ENCODE data around the gene COL15A1. TPM values are rescaled to one million over a fixed set of nuclear protein-coding genes. Genes with fewer than 3 reads are reported as not detected.
A peak's percentile ranks its signal among the peaks of the same experiment; 100 is the strongest.

The COL15A1 gene
- total RNA-seq, 1 experiment from 2014 or later: 0.22 TPM

DNA sequence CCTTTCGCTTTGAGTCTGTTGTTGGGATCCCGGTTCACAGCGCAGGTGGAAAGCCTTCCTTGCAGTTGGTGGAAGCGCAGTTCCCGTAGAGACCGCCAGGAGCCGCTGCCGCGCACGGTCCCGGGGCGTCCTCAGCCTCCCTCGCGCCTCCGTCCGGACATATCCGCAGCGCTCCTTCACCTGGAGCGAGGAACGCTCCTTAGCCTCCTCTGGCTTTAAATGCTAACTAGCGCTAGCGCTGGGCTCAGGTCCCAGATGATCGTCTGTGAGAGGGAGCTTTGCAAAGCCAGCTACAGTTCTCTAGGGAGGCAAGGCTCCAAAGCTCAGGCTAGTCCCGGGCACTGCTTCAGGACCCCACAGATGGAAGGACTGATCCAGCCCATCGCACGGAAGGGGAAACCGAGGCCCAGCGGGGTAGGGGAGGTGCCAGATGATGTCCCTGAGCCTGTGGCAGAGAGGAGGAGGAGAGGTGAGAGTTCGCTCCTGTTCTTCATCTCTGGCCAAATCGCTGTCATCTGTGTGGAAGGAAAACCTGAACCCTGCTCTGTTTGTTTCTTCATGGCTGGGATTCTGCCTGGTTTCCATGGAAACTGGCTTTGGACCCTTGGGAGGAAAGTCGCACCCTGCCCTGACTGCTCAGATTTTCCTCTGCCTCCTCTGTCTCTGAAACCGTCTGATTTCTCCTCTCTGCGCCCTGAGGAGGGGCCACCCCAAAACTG, 31.4 kb downstream of the COL15A1 start (continued):
- TF ChIP-seq, protein P1, sequence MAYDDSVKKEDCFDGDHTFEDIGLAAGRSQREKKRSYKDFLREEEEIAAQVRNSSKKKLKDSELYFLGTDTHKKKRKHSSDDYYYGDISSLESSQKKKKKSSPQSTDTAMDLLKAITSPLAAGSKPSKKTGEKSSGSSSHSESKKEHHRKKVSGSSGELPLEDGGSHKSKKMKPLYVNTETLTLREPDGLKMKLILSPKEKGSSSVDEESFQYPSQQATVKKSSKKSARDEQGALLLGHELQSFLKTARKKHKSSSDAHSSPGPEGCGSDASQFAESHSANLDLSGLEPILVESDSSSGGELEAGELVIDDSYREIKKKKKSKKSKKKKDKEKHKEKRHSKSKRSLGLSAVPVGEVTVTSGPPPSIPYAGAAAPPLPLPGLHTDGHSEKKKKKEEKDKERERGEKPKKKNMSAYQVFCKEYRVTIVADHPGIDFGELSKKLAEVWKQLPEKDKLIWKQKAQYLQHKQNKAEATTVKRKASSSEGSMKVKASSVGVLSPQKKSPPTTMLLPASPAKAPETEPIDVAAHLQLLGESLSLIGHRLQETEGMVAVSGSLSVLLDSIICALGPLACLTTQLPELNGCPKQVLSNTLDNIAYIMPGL (CRISPR knock-in tag; IDR thresholded peaks at IDR 0.05): 0 out of 2 replicates have a peak, but pooled peaks have one; percentile 69

DNA sequence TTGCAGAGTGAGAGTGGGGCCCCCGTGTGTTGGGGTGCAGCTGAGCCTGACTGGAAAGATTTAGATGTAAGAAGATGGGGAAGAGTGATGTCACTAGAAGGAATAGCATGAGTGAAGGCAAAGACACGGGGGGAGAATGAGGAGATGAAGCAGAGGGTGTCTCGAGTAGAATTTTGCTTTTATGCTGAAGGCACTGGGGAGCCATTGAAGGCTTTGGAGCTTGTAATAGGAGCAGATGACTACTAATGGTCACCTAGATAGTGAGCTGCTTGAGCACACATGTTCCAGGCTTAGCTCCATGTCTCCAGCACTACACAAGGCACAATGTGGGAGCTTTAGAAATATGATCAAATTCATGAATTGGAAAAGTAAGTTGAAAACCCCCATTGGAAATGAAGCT, 32.1 kb downstream of the COL15A1 start:
- ChIA-PET CTCF (interaction anchor here (0.8 to 2.4 kb wide), 5 partner anchors 12 to 165 kb away, joined by 3 to 16 read pairs (median 6); no protein-coding TSS in a partner anchor), POLR2A (no interaction called here)
- Mint-ChIP-seq H3K36me3 (no peaks in the 10 kb centered on the region), H3K9me3 (no peaks in the 10 kb centered on the region), H3K4me1 (peaks cover 37% of the 10 kb centered on the region), H3K27me3 (ENCODE audit: low read depth) (peaks cover 33% of the 10 kb centered on the region), H3K27ac (no peak overlapping the region), H3K4me3 (no peak overlapping the region)
- TF ChIP-seq ZNF232 (CRISPR knock-in tag; IDR thresholded peaks at IDR 0.05): no peak
- TF ChIP-seq, protein P2, sequence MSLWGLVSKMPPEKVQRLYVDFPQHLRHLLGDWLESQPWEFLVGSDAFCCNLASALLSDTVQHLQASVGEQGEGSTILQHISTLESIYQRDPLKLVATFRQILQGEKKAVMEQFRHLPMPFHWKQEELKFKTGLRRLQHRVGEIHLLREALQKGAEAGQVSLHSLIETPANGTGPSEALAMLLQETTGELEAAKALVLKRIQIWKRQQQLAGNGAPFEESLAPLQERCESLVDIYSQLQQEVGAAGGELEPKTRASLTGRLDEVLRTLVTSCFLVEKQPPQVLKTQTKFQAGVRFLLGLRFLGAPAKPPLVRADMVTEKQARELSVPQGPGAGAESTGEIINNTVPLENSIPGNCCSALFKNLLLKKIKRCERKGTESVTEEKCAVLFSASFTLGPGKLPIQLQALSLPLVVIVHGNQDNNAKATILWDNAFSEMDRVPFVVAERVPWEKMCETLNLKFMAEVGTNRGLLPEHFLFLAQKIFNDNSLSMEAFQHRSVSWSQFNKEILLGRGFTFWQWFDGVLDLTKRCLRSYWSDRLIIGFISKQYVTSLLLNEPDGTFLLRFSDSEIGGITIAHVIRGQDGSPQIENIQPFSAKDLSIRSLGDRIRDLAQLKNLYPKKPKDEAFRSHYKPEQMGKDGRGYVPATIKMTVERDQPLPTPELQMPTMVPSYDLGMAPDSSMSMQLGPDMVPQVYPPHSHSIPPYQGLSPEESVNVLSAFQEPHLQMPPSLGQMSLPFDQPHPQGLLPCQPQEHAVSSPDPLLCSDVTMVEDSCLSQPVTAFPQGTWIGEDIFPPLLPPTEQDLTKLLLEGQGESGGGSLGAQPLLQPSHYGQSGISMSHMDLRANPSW (CRISPR knock-in tag; conservative IDR thresholded peaks at IDR 0.05; ENCODE audit: low read depth): no peak
- TF ChIP-seq ZBTB21 (CRISPR knock-in tag; IDR thresholded peaks at IDR 0.05; ENCODE audit: borderline replicate concordance): no peak
- no peak for DNase-seq (ENCODE audit: low spot score)
- no peak for ATAC-seq

DNA sequence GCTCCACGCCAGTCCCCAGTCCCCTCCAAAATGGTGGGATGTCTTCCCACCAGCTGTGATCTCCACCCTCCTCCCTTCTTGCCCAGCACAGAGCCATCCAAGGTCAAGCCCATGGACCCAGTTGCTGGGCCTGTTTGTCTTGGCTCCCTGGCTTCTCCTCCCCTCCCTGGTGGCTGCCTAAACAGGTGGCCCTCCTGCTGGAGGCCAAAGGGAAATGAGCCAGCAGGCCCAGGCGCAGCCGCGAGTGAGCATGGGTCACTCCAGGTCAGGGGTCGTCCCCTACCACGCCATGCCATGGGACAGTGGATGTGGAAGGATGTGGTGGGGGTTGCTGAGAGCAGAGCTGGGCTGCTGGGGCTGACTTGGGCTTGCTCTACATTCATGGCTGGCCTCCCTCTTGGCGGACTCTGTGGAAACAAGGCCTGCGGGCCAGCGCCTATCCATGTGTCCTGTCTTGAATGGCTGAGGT, 33.6 kb downstream of the COL15A1 start:
- H3K36me3 Mint-ChIP-seq: no peaks in the 10 kb centered on the region
- peaks cover 33% of the 10 kb centered on the region for H3K27me3 Mint-ChIP-seq (ENCODE audit: low read depth)
- H3K4me3 Mint-ChIP-seq: no peak overlapping the region
- no peak for DNase-seq (ENCODE audit: low spot score)
- ChIA-PET CTCF (interaction anchor here (0.6 to 1.9 kb wide), 4 partner anchors 12 to 163 kb away, joined by 3 to 16 read pairs (median 6); no protein-coding TSS in a partner anchor), POLR2A (no interaction called here)
- peaks cover 27% of the 10 kb centered on the region for H3K4me1 Mint-ChIP-seq
- no peaks in the 10 kb centered on the region for H3K9me3 Mint-ChIP-seq
- no peak overlapping the region for H3K27ac Mint-ChIP-seq
- no peak for ATAC-seq
- no peak for TF ChIP-seq MXD4 (CRISPR knock-in tag; IDR thresholded peaks at IDR 0.05; ENCODE audit: borderline replicate concordance)
- TF ChIP-seq, protein P3, sequence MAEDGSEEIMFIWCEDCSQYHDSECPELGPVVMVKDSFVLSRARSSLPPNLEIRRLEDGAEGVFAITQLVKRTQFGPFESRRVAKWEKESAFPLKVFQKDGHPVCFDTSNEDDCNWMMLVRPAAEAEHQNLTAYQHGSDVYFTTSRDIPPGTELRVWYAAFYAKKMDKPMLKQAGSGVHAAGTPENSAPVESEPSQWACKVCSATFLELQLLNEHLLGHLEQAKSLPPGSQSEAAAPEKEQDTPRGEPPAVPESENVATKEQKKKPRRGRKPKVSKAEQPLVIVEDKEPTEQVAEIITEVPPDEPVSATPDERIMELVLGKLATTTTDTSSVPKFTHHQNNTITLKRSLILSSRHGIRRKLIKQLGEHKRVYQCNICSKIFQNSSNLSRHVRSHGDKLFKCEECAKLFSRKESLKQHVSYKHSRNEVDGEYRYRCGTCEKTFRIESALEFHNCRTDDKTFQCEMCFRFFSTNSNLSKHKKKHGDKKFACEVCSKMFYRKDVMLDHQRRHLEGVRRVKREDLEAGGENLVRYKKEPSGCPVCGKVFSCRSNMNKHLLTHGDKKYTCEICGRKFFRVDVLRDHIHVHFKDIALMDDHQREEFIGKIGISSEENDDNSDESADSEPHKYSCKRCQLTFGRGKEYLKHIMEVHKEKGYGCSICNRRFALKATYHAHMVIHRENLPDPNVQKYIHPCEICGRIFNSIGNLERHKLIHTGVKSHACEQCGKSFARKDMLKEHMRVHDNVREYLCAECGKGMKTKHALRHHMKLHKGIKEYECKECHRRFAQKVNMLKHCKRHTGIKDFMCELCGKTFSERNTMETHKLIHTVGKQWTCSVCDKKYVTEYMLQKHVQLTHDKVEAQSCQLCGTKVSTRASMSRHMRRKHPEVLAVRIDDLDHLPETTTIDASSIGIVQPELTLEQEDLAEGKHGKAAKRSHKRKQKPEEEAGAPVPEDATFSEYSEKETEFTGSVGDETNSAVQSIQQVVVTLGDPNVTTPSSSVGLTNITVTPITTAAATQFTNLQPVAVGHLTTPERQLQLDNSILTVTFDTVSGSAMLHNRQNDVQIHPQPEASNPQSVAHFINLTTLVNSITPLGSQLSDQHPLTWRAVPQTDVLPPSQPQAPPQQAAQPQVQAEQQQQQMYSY (CRISPR knock-in tag; IDR thresholded peaks at IDR 0.05): no peak
- TF ChIP-seq NR2C2 (CRISPR knock-in tag; IDR thresholded peaks at IDR 0.05): no peak
- TF ChIP-seq RELA (CRISPR knock-in tag; IDR thresholded peaks at IDR 0.05; ENCODE audit: borderline replicate concordance): no peak
- TF ChIP-seq TEAD4 (CRISPR knock-in tag; IDR thresholded peaks at IDR 0.05): no peak
- TF ChIP-seq HMGA2 (CRISPR knock-in tag; IDR thresholded peaks at IDR 0.05): no peak
- TF ChIP-seq IRF2 (CRISPR knock-in tag; IDR thresholded peaks at IDR 0.05; ENCODE audit: borderline replicate concordance, low read depth): no peak
- no peak for TF ChIP-seq NFE2L1 (CRISPR knock-in tag; IDR thresholded peaks at IDR 0.05)
- TF ChIP-seq, protein P4, sequence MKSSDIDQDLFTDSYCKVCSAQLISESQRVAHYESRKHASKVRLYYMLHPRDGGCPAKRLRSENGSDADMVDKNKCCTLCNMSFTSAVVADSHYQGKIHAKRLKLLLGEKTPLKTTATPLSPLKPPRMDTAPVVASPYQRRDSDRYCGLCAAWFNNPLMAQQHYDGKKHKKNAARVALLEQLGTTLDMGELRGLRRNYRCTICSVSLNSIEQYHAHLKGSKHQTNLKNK (CRISPR knock-in tag; IDR thresholded peaks at IDR 0.05): no peak
- TF ChIP-seq, protein P5, sequence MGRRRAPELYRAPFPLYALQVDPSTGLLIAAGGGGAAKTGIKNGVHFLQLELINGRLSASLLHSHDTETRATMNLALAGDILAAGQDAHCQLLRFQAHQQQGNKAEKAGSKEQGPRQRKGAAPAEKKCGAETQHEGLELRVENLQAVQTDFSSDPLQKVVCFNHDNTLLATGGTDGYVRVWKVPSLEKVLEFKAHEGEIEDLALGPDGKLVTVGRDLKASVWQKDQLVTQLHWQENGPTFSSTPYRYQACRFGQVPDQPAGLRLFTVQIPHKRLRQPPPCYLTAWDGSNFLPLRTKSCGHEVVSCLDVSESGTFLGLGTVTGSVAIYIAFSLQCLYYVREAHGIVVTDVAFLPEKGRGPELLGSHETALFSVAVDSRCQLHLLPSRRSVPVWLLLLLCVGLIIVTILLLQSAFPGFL (CRISPR knock-in tag; IDR thresholded peaks at IDR 0.05; ENCODE audit: borderline replicate concordance): no peak
- TF ChIP-seq, protein P6, sequence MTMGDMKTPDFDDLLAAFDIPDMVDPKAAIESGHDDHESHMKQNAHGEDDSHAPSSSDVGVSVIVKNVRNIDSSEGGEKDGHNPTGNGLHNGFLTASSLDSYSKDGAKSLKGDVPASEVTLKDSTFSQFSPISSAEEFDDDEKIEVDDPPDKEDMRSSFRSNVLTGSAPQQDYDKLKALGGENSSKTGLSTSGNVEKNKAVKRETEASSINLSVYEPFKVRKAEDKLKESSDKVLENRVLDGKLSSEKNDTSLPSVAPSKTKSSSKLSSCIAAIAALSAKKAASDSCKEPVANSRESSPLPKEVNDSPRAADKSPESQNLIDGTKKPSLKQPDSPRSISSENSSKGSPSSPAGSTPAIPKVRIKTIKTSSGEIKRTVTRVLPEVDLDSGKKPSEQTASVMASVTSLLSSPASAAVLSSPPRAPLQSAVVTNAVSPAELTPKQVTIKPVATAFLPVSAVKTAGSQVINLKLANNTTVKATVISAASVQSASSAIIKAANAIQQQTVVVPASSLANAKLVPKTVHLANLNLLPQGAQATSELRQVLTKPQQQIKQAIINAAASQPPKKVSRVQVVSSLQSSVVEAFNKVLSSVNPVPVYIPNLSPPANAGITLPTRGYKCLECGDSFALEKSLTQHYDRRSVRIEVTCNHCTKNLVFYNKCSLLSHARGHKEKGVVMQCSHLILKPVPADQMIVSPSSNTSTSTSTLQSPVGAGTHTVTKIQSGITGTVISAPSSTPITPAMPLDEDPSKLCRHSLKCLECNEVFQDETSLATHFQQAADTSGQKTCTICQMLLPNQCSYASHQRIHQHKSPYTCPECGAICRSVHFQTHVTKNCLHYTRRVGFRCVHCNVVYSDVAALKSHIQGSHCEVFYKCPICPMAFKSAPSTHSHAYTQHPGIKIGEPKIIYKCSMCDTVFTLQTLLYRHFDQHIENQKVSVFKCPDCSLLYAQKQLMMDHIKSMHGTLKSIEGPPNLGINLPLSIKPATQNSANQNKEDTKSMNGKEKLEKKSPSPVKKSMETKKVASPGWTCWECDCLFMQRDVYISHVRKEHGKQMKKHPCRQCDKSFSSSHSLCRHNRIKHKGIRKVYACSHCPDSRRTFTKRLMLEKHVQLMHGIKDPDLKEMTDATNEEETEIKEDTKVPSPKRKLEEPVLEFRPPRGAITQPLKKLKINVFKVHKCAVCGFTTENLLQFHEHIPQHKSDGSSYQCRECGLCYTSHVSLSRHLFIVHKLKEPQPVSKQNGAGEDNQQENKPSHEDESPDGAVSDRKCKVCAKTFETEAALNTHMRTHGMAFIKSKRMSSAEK (CRISPR knock-in tag; IDR thresholded peaks at IDR 0.05; ENCODE audit: borderline replicate concordance): no peak
- TF ChIP-seq, protein P7, sequence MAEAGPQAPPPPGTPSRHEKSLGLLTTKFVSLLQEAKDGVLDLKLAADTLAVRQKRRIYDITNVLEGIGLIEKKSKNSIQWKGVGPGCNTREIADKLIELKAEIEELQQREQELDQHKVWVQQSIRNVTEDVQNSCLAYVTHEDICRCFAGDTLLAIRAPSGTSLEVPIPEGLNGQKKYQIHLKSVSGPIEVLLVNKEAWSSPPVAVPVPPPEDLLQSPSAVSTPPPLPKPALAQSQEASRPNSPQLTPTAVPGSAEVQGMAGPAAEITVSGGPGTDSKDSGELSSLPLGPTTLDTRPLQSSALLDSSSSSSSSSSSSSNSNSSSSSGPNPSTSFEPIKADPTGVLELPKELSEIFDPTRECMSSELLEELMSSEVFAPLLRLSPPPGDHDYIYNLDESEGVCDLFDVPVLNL (CRISPR knock-in tag; IDR thresholded peaks at IDR 0.05; ENCODE audit: borderline replicate concordance, low read depth): no peak

Measured in WTC11 (cell line).